Measurements from ENCODE around the gene RPS15A.
A peak's percentile ranks its signal among the peaks of the same experiment; 100 is the strongest.
"Not testable (repeated sequence)": the region's sequence is repeated elsewhere in the genome, so short reads cannot be mapped to it uniquely, and the experiment has no call there.

RPS15A gene

GRCh38 chr16:18759598-18760520, 30.3 kb downstream of the RPS15A start:
- FAIRE-seq: peak; percentile 91
- not testable (repeated sequence) for DNase-seq (ENCODE audit: insufficient read length)

- not testable (repeated sequence) for DNase-seq (ENCODE audit: insufficient read length)
- FAIRE-seq: peak; percentile 75
Measured at GRCh38 chr16:18757960-18758660, 32.0 kb downstream of the RPS15A start.

- DNase-seq (ENCODE audit: insufficient read length); FAIRE-seq: not testable (repeated sequence)
Measured at GRCh38 chr16:18756639-18757038, 33.5 kb downstream of the RPS15A start.

GRCh38 chr16:18742870-18743269, 47.3 kb downstream of the RPS15A start:
- DNase-seq (ENCODE audit: insufficient read length): not testable (repeated sequence)

GRCh38 chr16:18740027-18740426, 50.1 kb downstream of the RPS15A start:
- not testable (repeated sequence) for FAIRE-seq; DNase-seq (ENCODE audit: insufficient read length)

More at GRCh38 chr16:18742870-18743269, 47.3 kb downstream of the RPS15A start:
- not testable (repeated sequence) for FAIRE-seq

GRCh38 chr16:18738768-18739167, 51.4 kb downstream of the RPS15A start:
- FAIRE-seq; DNase-seq (ENCODE audit: insufficient read length): not testable (repeated sequence)

- FAIRE-seq; DNase-seq (ENCODE audit: insufficient read length): not testable (repeated sequence)
Measured at GRCh38 chr16:18734279-18734678, 55.9 kb downstream of the RPS15A start.

Data from GM12892 (cell line).